Measurements from ENCODE around the gene COX7A2L. TPM values are rescaled to one million over a fixed set of nuclear protein-coding genes. Genes with fewer than 3 reads are reported as not detected.

Gene COX7A2L
- total and polyA plus RNA-seq, 2 of the 8 experiments (the other 6 are each of a cell fraction or from before 2014, with no cell fraction given): 85.6 to 114 TPM

DNA sequence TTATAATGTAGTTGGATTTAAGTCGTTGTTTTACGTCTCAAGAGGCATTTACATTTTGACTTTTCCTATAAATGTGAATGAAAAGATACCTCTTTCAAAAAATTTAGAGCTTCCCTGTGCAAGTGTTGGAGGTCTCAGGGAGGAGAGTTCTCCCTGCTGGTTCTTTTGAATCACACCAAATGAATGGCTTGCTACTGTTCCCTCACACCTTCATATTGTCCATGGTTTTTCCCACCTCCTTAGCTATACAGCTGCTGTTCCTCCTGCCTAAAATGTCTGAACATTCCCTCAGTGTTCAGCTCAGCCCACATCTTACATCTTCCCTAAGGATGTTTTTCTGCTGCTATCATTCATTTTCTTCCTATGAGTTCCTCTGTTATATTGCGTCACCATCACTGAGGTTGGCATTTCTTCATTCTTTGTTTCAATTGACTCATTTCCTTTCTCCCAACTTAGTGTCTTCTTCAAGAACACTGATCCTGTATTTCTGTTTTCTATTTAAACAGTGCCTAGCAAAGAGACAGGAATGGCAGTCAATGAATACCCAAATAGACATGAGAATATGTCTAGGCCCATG lies 46.0 kb downstream of the COX7A2L start:
- no peaks in the 10 kb centered on the region for H3K79me1 ChIP-seq (ENCODE audit: low read depth, low read length)
- ChIA-PET POLR2A (ENCODE audit: partially characterized antibody) (no interaction called here), CTCF (ENCODE audit: partially characterized antibody) (interaction anchor here (0.8 to 1.0 kb wide), 3 partner anchors 11 to 219 kb away, joined by 3 to 5 read pairs (median 3); no protein-coding TSS in a partner anchor)
- H3K9ac ChIP-seq (replicated peaks in 1 of 4; ENCODE audit: extremely low read depth in 1 of 4, low read depth in 3 of 4, low read length in 3 of 4): no peak overlapping the region
- no peak overlapping the region for H3K18ac ChIP-seq (ENCODE audit: extremely low read depth, low read length)
- WGBS, 2 experiments (ENCODE audit: extremely low coverage in 1 of 2, insufficient coverage in 1 of 2, insufficient read length in 1 of 2, insufficient replicate concordance in 2 of 2, low coverage in 1 of 2, low lambda C conversion rate in 2 of 2, missing lambda C conversion rate in 1 of 2): 92% methylated on average over 3 of the region's 3 CpGs; no CpG with 5 or more reads in 1 of the 2 experiments
- no peak overlapping the region for H3K4me3 ChIP-seq (ENCODE audit: extremely low read depth in 1 of 4, insufficient read depth in 2 of 4, low read depth in 3 of 4, low read length in 4 of 4)
- H4K20me1 ChIP-seq (replicated peaks in 1 of 2; ENCODE audit: control insufficient read depth in 1 of 2, insufficient read depth in 2 of 2, low read length in 2 of 2): peaks cover 0 to 1% of the 10 kb centered on the region in 2 experiments
- H3K23ac ChIP-seq (ENCODE audit: insufficient read length): no peak overlapping the region
- H2BK20ac ChIP-seq (ENCODE audit: low read length): no peak overlapping the region
- no peaks in the 10 kb centered on the region for H3K23me2 ChIP-seq (ENCODE audit: low read depth, low read length)
- H3K4me1 ChIP-seq (replicated peaks in 1 of 4; ENCODE audit: control insufficient read depth in 3 of 4, insufficient read depth in 4 of 4, low read length in 3 of 4): no peaks in the 10 kb centered on the region
- FAIRE-seq (no peak), DNase-seq (ENCODE audit: low read depth in 1 of 2, low spot score in 2 of 2) (no peak)
- no peak overlapping the region for H3K14ac ChIP-seq (ENCODE audit: insufficient read length)
- no peak overlapping the region for H3K4me2 ChIP-seq (ENCODE audit: insufficient read depth in 1 of 2, low read depth in 2 of 2, low read length in 2 of 2)
- no peak overlapping the region for H2AFZ ChIP-seq (ENCODE audit: low read length)
- H2BK15ac ChIP-seq (ENCODE audit: low read length): no peak overlapping the region
- H2BK5ac ChIP-seq (ENCODE audit: low read depth, low read length): no peak overlapping the region
- H3K79me2 ChIP-seq (ENCODE audit: control insufficient read depth in 1 of 2, insufficient read depth in 2 of 2, low read length in 2 of 2): no peaks in the 10 kb centered on the region
- no peak overlapping the region for H3K27ac ChIP-seq (ENCODE audit: low read depth, low read length)
- H2AK5ac ChIP-seq (ENCODE audit: low read depth, low read length): no peak overlapping the region
- H4K91ac ChIP-seq (replicated peaks; ENCODE audit: insufficient read length, low read length): no peak overlapping the region
- H3K9me3 ChIP-seq (ENCODE audit: insufficient read depth in 2 of 2, low read depth in 1 of 2, low read length in 1 of 2): no peaks in the 10 kb centered on the region
- peaks cover 0 to 28% (median 7%) of the 10 kb centered on the region in 4 experiments; a peak in 5 of 8 replicates for H3K36me3 ChIP-seq (ENCODE audit: control insufficient read depth in 2 of 4, insufficient read depth in 4 of 4, low read length in 3 of 4)
- no peak overlapping the region for H3K4ac ChIP-seq (replicated peaks; ENCODE audit: insufficient read length, low read depth, low read length)
- no peak overlapping the region for H2BK120ac ChIP-seq (replicated peaks; ENCODE audit: low read depth, low read length)
- H3K56ac ChIP-seq (replicated peaks; ENCODE audit: insufficient read length, low read depth, low read length): no peak overlapping the region
- no peak overlapping the region for H4K8ac ChIP-seq (ENCODE audit: extremely low read depth, insufficient read depth, low read length)
- TF ChIP-seq CEBPB (IDR thresholded peaks at IDR 0.05; ENCODE audit: low read depth, low read length) (peak; percentile 25; the same call in 1 of the 2 replicates), TCF12 (IDR thresholded peaks at IDR 0.05; ENCODE audit: low read depth, low read length) (no peak)
- H3K27me3 ChIP-seq (replicated peaks in 1 of 4; ENCODE audit: control insufficient read depth in 3 of 4, extremely low read depth in 1 of 4, insufficient read depth in 3 of 4, low read length in 3 of 4): no peaks in the 10 kb centered on the region
- no peak overlapping the region for H4K5ac ChIP-seq (ENCODE audit: insufficient read length, low read depth, low read length)
- no peak overlapping the region for H2BK12ac ChIP-seq (ENCODE audit: low read depth, low read length)

Data from H1 (cell line).